ENCODE measurements around the gene CNKSR2. TPM values are rescaled to one million over a fixed set of nuclear protein-coding genes. Genes with fewer than 3 reads are reported as not detected.

CNKSR2 gene
- total RNA-seq, 4 donors from 2014 or later = 4.8 to 20.2 TPM; not detected in 2

- Histone ChIP-seq H3K27ac (no peak overlapping the region), H3K9me3 (no peaks in the 10 kb centered on the region), H3K4me3 (no peak overlapping the region), H3K4me1 (no peaks in the 10 kb centered on the region), H3K36me3 (no peaks in the 10 kb centered on the region), H3K27me3 (no peaks in the 10 kb centered on the region)
- intact Hi-C loops (cut with DNase I; ENCODE audit: low total_unique reads) = no loop called here
- DNase-seq = no peak
- TF ChIP-seq CTCF (IDR thresholded peaks at IDR 0.05) = no peak
- no peak for TF ChIP-seq POLR2A (IDR thresholded peaks at IDR 0.05)
Measured at GRCh38 chrX:21666679-21667078, 292.5 kb downstream of the CNKSR2 start.

- H3K9me3 ChIP-seq = no peaks in the 10 kb centered on the region
- H3K27ac ChIP-seq = no peak overlapping the region
- H3K27me3 ChIP-seq = no peaks in the 10 kb centered on the region
- DNase-seq = no peak
- H3K36me3 ChIP-seq = no peaks in the 10 kb centered on the region
- TF ChIP-seq POLR2A (IDR thresholded peaks at IDR 0.05) = no peak
- TF ChIP-seq CTCF (IDR thresholded peaks at IDR 0.05) = no peak
- intact Hi-C loops (cut with DNase I; ENCODE audit: low total_unique reads) = no loop called here
- no peaks in the 10 kb centered on the region for H3K4me1 ChIP-seq
- no peak overlapping the region for H3K4me3 ChIP-seq
Measured at GRCh38 chrX:21674430-21675186, 300.4 kb downstream of the CNKSR2 start.

GRCh38 chrX:21675931-21676330 is 301.7 kb downstream of the CNKSR2 start:
- no peak for DNase-seq
- Histone ChIP-seq H3K4me1 (no peaks in the 10 kb centered on the region), H3K9me3 (no peaks in the 10 kb centered on the region), H3K27me3 (no peaks in the 10 kb centered on the region), H3K36me3 (no peaks in the 10 kb centered on the region), H3K4me3 (no peak overlapping the region), H3K27ac (no peak overlapping the region)
- TF ChIP-seq POLR2A (IDR thresholded peaks at IDR 0.05) (no peak), CTCF (IDR thresholded peaks at IDR 0.05) (no peak)
- intact Hi-C loops (cut with DNase I; ENCODE audit: low total_unique reads) = no loop called here

DNA sequence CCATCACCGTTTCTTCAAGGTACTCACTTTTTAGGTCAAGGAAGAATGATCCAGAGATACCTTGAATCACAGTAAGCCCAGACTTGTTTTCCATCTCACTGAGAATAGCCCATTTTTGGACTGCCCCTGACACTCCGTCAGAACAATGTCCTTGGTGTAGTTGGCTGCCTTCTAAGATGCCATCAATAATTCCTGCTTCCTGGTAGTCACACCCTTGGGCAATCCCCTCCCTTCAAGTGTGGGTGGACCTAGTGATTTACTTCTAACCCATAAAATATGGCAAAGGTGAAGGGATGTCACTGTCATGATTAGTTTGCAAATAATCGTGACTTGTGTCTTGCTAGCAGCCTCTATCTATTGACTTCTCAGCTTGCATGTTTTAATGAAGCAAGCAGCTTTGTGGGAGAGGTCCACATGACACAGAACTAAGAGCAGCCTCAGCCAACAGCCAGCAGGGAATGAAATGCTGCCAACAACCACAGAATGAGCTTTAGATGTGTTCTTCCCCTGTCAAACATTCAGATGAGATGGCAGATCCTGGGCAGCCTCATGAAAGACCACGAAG is 303.9 kb downstream of the CNKSR2 start:
- intact Hi-C loops (cut with DNase I; ENCODE audit: low total_unique reads) = no loop called here
- H3K4me3 ChIP-seq = no peak overlapping the region
- no peak for DNase-seq
- no peak for TF ChIP-seq CTCF (IDR thresholded peaks at IDR 0.05)
- TF ChIP-seq POLR2A (IDR thresholded peaks at IDR 0.05) = no peak
- H3K36me3 ChIP-seq = no peaks in the 10 kb centered on the region
- no peaks in the 10 kb centered on the region for H3K4me1 ChIP-seq
- no peaks in the 10 kb centered on the region for H3K9me3 ChIP-seq
- H3K27me3 ChIP-seq = no peaks in the 10 kb centered on the region
- no peak overlapping the region for H3K27ac ChIP-seq

DNA sequence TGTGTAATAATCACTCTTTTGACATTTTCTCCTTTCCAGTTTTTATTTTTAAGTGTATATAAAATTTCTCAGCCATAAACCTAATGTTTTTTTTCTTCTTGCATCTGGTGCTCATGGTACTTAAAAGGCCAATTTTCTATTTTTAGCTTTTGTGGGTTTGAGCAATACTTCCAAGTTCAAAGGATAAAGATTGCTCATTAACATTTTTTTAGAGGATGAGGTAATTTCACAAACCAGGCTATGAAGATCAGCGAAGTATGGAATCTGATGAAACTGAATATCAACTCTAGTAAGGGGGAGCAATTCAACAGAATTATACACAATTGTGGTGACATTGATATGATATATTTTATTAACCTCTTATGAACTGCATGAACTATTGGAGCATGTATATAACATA is 309.7 kb downstream of the CNKSR2 start:
- DNase-seq = no peak
- Histone ChIP-seq H3K9me3 (no peaks in the 10 kb centered on the region), H3K4me3 (no peak overlapping the region), H3K27me3 (no peaks in the 10 kb centered on the region), H3K36me3 (no peaks in the 10 kb centered on the region), H3K27ac (no peak overlapping the region), H3K4me1 (no peaks in the 10 kb centered on the region)
- TF ChIP-seq CTCF (IDR thresholded peaks at IDR 0.05) (no peak), POLR2A (IDR thresholded peaks at IDR 0.05) (no peak)
- intact Hi-C loops (cut with DNase I; ENCODE audit: low total_unique reads) = no loop called here

Measured in uterus (tissue), 4 donors.